GM21717 (cell line): Measurements from ENCODE around the gene ACR.
"Not testable (repeated sequence)": the region's sequence is repeated elsewhere in the genome, so short reads cannot be mapped to it uniquely, and the experiment has no call there.

Experiments
- ATAC-seq: cut with Tn5 transposase; IDR thresholded peaks from one replicate; pipeline ENCODE4 v1.9.1; 2021; ENCODE audit warnings: mild to moderate bottlenecking, moderate library complexity; ENCODE audit not compliant: unreplicated experiment

Gene ACR

DNA sequence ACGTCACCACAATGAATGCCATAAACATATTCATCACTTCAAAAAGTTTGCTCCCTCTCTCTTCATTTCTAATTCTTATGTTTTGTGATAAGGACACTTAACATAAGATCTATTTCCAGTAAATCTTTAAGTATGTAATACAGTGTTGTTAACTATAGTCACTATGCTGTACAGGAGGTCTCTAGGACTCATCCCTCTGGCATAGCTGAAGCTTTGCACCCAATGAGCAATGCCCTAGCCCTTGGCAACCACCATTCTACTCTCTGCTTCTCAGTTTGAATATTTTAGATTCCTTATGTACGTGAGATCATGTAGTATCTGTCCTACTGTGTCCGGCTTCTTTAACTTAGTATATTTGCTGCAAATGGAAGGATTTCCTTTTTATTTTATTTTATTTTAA lies 26.3 kb downstream of the ACR start:
- ATAC-seq, result not testable (repeated sequence)

DNA sequence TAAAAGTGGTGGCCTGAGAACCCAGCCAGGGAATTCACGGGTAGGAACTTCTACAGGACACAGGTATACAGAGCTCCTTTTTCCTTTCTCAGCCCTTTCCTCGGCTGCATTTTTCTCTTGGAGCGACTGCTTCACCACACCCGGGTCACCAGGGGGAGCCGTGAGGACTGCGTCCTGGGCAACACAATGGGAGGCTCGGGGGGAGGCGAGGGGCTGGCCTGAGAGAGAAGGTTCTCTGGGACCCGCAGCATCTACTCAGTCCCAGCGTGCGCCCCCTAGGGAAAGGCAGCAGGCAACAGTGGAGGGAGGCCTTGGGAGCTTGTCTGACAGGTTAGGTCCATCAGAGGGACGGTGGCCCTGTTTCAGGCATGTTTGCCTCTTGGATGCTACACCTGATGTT lies 37.1 kb downstream of the ACR start:
- not testable (repeated sequence) for ATAC-seq

DNA sequence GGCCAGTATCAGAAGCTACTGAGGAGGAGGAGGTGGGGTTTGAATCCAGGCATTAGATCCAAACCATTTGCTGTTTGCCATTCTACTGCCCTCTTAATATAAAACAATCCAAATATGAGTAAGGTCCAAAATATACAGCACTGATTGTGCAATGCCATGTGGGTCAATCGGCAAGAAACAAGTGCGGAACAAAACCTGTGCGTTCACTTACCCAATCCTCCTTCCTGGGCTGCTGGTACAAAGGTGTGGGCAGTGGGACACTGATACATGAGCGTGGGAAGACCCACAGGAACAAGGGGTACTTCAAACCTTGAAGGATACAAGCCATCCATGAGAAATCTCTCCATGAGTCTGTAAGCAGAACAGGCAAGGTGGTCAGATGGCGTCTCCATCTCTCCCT lies 39.6 kb downstream of the ACR start:
- ATAC-seq, result not testable (repeated sequence)

DNA sequence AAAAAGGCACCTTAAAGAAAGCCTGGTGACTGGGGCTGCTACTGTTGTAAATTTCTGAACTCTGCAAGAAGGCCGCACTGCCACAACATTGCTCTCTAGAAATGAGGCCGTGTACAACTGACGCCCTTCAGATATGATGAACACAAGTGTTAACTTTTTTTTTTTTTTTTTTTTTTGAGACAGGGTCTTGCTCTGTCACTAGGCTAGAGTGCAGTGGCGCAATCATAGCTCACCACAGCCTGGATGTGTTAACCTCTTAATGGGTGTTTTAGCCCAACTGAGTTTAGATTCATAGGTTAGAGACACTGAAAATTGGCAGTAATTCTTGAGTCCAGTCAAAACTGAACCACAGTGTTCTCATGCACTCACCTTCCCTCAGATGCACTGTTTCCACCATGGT lies 42.2 kb downstream of the ACR start:
- ATAC-seq, result not testable (repeated sequence)

DNA sequence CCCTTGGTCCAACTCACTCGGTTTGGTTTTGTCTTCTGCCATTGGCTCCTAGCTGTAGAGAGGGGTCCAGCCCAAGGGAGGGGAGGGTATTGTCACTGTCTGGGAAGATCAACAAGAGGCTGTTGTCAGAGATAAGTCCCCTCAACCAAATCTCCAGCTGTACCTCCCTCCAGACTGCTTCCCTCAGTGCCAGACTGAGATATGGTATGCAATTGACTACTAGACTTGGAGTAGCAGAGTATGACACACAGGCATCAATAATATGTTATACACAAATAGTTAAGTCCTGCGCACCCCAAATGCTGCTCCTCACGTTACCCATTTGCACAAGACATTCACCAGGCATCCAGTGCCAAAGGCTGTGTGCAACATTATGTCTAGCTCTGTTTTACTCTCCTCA lies 44.2 kb downstream of the ACR start:
- ATAC-seq, result not testable (repeated sequence)

DNA sequence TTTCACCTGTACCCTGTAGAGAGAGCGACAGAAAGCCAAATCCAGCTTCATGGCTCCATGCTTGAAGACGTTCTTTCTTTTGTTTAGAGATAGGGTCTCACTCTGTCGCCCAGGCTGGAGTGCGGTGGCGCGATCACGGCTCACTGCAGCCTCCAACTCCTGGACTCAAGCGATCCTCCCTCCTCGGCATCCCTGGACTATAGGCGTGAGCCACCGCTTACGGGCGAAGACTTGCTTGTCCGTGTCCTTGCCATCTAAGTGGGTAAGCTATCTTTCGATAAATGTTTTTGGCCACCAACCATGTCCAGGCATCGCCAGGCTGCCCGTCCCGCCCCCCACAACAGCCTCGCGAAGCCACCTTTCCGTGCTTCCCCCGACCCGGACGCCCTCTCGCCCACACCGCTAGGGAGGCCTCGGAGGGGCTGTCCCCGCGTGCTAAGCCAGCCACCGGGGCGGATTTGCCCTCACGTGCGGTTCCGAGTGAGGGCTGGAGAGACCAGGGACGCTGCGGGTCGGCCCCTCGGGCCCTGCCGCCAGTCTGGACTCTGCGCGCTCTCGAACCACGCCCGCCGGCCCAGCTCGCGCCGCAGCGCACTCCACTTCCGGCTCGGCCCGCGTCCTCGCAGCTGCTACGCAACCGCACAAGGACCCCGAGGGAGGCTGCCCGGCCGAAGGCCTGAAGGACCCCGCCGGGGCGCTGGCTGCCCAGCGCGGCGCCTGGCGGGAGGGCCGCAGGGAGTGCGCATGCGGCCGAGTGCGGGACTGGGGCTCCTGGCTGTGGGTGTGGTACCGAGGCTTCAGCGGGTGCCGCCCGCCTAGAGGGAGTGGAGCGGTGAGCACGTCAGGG lies 45.3 kb downstream of the ACR start, which contains the start of gene RABL2B:
Gene RABL2B, minus strand, starts transcription at position 604 of the 847 bp plus-strand sequence. CDS start 1,342 bp downstream, outside the sequence.
- peak; percentile 88 for ATAC-seq

DNA sequence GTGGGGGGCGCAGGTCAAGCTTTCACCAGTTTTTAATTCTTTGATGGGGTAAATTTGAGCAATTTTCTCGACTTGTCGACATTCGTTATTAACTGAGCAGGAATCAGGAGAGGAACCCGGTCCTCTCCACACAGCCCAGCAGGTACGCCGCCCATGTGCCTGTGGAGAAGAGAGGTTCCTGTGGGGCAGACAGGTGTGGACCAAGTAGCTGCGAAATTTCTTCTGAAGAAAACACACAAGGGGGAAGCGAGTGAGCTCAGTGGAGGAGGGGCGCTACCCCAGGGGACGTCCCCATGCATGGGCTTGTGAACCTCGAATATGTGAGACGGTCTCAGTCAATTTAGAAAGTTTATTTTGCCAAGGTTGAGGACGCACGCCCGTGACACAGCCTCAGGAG lies 45.9 kb downstream of the ACR start:
- ATAC-seq, result peak; percentile 18

DNA sequence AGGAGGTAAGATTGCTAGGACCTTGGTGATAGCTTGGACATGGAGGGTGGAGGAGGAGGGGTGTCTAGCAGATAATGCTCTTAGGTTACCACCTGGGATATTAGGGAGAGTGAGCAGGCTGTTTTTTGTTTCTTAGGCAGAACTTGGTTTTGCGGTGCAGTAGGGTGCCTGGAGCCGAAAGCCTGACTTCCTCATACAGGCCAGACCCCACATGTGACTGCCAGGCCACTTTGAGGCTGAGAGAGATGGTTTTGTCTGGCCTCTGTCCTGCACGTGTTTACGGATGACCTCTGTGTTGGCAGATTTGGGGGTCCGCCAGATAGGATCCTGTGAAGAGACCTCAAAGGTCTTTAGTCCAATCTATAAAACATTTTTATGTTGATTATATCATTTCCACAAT lies 47.3 kb downstream of the ACR start:
- not testable (repeated sequence) for ATAC-seq

DNA sequence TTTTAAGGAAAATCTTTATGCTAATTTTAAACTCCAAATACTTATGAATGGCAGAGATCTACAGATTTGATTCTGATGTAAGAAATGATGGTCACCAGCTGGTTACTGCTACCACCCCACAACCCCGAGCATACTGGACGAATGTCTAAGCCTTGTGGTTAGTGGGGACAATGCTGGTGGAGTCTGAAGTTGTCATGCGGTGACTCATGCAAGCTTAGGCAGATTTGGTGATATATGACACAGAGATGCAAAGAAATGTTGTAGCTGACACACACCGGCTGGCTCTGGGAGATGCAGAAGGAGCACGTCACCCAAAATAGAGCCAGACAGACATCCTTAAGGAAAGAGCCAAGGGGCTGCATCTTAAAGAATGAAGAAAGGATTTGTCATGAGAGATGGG lies 48.9 kb downstream of the ACR start:
- ATAC-seq, result not testable (repeated sequence)
